Suppressor macrophage treated with lipopolysaccharide for 1 hour (primary cell): ENCODE data around the gene PCK2.
A peak's percentile ranks its signal among the peaks of the same experiment; 100 is the strongest.

ENCODE experiments used
- DNase-seq, 3 donors: peaks; one replicate each; pipeline ENCODE4 v3.0.0-alpha.2; 2020 to 2022

PCK2 gene

DNA sequence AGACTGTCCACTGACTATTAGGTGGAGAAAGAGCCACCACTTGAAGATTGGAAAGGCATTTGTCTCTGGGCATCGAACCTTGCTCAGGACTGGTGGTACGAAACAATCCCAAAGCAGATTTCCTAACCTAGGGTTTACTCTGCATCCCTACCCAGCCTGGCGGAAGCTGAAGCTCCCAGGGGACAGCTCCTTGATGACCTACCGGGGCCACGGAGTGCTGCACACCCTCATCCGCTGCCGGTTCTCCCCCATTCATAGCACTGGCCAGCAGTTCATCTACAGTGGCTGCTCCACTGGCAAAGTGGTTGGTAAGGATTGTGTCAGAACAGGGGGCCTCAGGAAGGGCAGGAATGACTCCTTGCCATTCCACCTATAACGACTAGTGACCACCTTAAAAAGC is 27.1 kb downstream of the PCK2 start:
- no peak for DNase-seq

DNA sequence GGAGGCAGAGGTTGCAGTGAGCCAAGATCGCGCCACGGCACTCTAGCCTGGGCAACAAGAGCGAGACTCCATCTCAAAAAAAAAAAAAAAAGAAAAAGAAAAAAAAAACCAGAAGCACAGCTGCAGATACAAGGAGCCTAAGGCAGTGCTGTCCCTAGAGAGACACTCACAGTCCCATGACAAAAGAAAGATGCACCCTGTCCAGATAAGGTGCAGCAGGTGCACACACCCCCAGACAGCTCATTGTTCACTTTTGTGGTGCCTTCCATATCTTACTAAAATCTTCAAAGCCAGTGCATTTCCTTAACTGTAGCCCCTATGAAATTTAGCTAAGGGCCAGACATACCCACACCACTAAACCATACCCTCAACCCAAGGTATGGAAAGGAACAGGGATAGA is 28.3 kb downstream of the PCK2 start:
- DNase-seq, result no peak

DNA sequence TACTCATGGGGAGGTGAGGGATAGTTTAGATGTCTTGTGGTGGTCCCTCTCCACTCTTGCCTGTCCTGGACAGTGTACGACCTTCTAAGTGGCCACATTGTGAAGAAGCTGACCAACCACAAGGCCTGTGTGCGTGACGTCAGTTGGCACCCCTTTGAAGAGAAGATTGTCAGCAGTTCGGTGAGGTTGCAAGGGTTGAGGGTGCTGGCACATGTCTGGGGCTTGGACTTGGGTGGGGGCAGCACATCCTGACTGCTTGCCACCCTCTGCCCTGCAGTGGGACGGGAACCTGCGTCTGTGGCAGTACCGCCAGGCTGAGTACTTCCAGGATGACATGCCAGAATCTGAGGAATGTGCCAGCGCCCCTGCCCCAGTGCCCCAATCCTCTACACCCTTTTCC is 28.8 kb downstream of the PCK2 start:
- DNase-seq, result no peak

DNA sequence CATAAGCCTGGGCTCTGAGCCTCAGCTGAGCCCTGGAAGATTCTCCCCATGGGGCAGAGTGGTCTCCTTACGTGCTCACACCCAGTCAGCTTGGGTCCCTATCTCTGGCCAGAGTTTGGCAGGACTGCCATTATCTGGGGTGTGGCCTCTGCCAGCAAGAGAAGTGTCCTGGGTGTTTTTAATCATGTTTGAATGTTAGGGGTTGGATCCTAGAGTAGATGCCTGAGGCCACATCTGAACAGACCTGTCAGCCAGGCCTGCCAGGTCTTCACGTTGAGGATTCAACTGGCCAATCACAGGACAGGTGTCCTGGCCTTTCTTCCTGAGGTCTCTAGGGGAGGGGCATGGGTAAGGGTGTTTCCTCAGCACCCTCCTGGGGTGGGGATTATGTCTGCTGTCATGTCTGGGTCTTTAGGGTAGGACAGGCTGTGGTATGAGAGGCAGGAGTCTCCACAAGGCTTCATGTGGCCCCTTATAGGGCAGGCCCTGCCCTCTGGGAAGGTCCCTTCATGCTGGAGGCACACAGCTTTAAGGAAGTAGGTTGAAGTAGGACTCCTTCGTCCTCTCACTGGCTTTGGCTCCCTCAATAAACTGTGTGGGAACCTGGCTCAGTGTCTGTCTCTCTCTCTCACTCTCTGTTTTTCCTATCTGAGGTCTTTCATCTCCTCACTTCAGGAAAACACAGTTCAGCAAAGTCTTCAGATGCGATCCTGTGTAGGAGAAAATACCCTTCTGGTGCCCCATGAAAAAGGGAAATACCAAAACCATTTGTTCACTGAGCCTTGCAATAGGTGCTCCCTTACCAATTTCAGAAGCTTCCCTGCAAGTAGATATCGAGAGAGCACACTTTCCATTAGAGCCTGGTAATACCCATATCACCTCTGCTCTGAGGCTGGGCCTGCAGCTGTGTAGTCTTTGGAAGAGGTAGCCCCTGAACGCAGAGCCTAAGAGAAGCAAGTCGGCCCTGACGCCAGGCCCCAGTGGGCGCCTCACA is 29.6 kb downstream of the PCK2 start:
- DNase-seq, result peak in 1 of 3 donors; percentile 20

DNA sequence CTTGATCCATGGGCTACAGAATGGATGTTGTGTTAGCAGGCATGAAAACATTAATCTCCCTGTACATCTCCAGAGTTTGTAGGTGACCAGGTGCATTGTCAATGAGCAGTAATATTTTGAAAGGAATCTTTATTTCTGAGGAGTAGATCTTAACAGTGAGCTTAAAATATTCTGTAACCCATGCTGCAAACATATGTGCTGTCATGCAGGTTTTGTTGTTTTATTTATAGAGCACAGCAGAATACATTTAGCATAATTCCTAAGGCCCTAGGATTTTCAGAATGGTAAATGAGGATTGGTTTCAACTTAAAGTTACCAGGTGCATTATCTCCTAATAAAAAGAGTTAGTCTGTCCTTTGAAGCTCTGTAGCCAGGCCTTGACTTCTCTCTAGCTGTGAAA is 32.8 kb downstream of the PCK2 start:
- DNase-seq, result no peak

DNA sequence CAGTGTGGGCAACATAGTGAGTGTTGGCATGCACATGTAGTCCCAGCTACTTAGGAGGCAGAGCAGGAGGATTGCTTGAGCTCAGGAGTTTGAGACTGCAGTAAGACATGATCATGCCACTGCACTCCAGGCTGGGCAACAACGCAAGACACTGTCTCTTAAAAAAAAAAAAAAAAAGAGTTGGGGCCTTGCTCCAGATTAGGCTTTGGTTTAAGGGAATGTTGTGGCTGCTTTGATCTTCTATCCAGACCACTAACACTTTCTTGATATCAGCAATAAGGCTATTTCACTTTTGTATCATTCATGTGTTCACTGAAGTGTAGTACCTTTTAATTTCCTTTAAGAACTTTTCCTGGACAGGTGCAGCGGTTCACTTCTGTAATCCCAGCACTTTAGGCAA is 33.6 kb downstream of the PCK2 start:
- DNase-seq, result no peak

DNA sequence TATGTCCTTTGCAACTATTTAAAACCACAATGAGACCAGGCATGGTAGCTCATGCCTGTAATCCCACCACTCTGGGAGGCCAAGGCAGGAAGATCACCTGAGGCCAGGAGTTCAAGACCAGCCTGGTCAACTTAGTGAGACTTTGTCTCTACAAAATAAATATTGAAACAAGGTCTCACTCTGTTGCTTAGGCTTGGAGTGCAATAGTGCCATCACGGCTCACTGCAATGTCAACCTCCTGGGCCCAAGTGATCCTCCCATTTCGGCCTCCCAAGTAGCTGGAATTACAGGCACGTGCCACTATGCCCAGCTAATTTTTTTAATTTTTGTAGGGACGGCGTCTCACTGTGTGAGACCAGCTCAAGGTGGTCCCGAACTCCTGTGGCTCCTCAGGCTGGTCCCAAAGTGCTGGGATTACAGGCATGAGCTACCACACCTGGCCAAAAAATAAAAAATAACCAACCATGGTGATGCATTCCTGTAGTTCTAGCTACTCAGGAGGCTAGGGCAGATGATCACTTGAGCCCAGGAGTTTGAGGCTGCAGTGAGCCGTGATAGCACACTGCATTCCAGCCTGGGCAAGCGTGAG is 35.4 kb downstream of the PCK2 start:
- no peak for DNase-seq

DNA sequence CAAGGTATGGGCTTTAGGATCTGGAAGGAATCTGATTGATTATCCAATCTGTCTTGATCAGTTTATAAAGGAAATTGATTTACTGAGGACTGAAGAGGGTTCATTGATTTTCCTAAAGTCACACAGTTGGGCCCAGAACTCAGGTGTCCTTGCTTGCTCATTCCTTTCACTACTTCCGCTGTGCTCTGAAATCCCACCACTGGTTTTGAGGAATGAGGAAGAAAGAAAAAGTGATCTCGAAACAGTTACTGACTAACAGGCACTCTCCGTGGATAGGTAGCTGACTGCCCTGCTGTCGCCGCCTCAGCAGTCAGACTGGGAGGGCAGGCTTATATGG is 36.2 kb downstream of the PCK2 start, which contains the start of gene FITM1:
FITM1 (plus strand) TSS at position 280 of the 337 bp plus-strand sequence. CDS start 905 bp downstream, outside the sequence.
- DNase-seq, result no peak

DNA sequence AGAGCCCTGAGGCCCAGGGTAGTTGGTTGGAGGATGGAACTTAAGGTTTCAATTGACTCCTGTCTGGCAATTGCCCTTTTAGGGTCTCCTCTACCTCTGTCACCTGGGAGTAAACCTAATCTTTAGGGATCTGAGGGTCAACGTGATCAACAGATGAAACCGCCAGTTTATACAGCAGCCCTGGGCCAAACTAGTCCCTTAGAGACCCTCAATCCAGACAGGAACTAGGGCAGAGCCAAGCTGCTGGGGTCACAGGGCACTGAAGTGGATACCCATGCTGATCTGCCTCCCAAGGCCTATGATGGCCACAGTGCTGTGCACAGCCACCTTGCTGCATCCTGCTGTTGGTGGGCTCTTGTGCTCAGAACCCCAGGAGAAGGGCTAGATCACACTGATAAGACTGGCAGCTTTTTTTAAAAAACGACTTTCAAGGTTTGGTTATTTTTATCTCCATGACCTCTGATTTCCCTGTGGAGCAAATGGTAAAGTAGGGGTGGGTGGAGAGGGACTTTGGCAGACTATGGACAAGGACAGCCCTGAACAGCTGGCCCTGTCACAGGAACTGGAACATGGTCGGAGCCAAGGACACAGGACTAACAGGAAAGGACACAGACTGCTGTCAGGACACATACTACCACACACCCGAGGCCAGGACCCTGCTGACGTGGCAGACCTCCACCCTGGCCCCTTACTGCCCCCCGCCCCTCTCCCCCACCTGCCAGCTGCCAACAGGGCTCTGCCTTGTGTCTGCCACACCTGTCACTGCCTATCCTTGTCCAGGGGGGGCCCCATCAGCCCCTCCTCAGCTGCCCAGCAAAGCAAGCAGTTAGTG is 36.8 kb downstream of the PCK2 start:
- DNase-seq, result no peak

DNA sequence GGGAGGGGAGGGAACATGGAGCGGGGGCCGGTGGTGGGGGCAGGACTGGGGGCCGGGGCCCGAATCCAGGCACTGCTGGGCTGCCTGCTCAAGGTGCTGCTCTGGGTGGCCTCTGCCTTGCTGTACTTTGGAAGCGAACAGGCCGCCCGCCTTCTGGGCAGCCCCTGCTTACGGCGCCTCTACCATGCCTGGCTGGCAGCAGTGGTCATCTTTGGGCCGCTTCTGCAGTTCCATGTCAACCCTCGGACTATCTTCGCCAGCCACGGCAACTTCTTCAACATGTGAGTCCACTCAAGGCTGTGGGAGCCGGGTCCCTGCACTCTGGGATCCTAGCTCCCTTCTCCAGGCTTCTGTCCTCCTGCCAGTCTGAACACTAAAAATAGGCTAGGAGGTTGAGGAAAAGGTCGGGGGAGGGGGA is 37.4 kb downstream of the PCK2 start:
- no peak for DNase-seq

DNA sequence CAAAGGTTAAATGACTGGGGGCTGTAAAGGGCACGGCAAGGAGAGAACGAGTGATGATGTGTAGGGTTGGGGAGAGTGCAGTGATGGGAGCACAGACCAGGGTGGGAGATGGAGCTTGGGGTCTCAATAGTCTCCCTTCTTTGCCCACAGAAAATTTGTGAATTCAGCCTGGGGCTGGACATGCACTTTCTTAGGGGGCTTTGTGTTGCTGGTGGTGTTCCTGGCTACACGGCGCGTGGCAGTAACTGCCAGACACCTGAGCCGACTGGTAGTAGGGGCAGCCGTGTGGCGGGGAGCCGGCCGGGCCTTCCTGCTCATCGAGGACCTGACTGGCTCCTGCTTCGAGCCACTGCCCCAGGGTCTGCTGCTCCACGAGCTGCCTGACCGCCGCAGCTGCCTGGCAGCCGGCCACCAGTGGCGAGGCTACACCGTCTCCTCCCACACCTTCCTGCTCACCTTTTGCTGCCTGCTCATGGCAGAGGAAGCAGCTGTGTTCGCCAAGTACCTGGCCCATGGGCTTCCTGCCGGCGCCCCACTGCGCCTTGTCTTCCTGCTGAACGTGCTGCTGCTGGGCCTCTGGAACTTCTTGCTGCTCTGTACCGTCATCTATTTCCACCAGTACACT is 38.1 kb downstream of the PCK2 start:
- no peak for DNase-seq

DNA sequence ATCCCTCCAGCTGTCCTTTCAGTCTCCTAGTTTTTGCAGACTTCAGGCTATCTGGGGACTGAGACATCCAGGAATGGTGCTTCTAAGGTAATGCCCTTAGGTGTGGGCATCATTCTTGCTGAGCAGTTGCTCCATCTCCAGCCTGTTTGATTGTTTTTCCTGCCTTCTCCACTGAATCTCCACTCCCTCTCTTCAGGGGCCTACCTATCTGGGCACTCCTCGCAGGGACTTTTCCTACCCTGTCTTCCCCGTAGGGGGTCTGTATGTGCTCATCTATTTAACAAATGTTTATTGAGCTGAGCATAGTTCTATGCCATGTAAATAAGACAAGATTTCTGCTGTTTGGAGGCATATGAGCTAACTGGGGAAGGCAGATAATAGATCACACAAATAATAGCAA is 38.9 kb downstream of the PCK2 start:
- no peak for DNase-seq

DNA sequence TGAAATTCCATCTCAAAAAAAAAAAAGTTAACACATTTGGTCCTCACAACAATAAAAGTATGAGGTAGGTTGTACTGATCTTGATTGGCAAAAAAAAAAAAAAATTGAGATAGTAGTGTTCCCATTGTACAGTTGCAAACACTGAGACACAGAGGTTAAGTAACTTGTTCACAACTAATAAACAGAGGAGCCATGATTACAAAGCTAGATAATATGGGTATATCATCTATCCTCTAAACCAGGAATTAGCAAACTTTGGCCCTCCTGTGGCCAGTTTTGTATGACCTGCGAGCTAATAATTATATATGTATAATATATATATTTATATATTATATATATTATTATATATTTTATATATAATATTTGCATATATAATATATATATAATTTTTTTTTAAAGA is 39.6 kb downstream of the PCK2 start:
- no peak for DNase-seq

DNA sequence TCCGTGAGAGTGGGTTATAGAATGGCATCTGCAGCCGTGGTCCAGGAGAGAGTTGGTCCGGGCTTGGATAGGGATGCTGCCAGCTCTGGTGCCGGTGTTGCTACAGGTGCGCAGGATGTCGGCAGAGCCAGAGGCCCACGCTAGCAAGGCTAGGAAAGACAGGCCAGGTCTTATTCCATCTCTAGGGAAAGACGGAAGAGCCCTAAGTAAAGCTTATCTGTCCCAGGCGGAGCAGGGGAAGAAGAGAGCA is 41.4 kb downstream of the PCK2 start:
- no peak for DNase-seq

DNA sequence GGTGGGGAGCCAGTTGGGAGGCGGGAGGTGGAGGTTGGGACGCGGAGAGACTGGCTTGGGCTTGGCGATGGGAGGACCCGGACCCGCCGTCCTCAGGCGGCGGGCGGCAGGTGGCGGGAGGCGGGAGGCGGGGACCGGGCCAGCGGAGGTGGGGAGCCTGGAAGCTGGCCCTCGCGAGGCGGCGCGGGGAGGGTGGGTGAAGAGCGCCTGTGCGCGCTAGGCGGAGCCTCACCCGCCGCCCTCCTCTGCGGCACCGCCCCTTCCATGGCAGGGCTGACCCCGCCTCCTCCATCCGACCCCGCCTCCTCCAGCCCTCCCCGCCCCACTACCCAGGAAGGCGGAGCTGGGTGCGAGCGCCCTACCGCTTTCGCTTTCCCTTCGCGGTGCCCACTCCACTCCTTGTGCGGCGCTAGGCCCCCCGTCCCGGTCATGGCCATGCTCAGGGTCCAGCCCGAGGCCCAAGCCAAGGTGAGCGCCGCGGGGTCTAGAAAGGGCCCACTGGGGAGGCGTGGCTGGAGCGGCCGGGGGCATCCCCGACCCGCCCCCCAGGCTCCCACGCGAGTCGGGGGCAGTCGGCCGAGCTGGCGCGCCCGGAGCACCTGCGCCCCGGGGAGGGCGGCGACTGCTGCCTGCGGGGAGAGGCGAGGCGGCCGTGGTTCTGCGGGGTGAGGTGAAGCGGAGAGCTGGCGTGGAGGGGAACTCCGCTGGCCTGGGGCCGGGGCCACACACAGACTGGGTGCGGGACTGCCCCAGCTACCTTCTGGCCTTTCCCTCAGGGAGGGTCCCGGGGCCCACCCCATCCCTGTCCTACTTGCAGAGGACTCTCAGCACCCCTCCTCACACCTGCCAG is 41.9 kb downstream of the PCK2 start, which contains the start of gene PSME1:
PSME1 (plus strand) TSS at position 361 of the 850 bp plus-strand sequence; CDS start at position 430, 69 bp downstream.
- DNase-seq, result peak; percentile 92 to 98 (median 96)

DNA sequence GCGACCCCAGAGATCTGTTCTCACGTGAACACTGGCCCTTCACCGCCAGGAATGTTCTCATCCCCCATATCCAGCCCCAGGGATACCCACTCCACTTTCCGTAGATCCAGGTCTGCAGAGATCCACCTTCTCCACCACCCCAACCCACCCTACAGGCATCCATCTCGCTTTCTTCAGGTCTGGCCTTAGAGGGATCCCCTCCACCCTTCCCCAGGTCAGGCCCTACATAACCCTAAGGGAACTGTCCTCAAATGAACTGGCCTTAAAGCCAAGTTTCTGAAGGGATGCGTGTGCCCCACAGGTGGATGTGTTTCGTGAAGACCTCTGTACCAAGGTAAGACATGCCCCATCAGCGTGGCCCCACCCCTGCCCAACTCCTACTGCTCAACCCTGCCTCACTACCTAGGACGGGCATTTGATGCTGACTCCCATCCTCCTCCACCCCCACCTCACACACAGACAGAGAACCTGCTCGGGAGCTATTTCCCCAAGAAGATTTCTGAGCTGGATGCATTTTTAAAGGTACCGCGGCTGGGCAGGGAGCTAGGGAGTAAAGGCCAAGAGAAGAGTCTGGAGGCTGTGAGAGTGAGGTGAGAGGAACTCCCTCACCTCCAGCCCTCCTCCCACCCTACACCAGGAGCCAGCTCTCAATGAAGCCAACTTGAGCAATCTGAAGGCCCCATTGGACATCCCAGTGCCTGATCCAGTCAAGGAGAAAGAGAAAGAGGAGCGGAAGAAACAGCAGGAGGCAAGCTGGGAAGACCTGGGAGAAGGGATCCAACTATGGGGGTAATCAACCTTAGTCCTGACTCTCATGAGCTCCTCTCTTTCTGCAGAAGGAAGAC is 42.8 kb downstream of the PCK2 start:
- DNase-seq, result no peak

DNA sequence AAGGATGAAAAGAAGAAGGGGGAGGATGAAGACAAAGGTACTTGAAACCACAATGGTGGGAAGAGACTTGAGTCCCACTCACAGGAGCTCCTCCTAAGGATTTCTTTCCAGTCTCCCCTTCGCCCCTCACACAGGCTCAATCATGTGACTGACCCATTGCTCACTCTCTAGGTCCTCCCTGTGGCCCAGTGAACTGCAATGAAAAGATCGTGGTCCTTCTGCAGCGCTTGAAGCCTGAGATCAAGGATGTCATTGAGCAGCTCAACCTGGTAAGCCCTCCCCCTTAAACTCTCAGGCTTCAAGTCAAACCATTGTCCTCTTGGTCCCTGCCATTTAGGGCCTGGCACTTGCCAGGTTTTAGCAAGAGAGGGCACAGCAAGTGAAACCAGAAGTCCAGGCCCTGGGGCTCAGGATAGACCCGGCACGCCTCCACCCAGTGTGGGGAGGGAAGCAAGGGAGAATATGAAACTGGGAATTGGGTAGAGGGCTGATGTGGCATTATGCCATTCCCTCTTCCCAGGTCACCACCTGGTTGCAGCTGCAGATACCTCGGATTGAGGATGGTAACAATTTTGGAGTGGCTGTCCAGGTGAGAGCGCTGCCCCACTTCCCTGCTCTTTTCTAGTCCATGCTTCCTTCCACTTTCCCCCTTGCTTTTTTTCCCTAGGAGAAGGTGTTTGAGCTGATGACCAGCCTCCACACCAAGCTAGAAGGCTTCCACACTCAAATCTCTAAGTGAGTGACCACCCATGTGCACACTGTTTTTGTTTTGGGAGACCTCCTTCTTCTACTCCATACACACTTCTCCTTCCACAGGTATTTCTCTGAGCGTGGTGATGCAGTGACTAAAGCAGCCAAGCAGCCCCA is 43.7 kb downstream of the PCK2 start:
- DNase-seq, result no peak

DNA sequence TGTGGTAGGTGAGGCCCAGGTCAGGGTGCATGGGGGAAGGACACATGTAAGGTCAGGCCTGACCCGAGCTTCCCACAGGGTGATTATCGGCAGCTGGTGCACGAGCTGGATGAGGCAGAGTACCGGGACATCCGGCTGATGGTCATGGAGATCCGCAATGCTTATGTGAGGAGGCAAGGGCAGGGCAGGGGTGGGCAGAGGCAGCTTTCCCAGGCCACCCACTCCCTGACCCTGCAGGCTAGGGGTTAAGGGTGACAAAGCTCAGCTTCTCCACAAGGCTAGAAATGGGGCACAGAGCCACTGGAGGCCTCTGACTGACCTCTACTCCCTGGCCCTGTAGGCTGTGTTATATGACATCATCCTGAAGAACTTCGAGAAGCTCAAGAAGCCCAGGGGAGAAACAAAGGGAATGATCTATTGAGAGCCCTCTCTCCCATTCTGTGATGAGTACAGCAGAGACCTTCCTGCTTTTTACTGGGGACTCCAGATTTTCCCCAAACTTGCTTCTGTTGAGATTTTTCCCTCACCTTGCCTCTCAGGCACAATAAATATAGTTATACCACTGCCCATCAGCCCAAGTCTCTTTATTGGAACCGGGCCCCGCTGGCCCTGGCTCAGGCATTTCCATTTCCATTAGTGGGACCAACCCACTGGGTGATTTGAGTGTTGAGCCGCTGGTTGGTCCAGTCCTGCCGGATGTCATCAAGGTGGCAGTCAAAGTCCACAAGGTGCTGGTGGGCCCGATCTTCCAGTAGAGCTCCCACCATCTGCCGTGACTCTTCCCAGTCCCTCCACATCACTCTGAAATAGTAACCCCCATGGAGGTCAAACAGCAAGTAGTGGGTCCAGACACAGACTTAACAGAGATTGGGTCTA is 44.5 kb downstream of the PCK2 start:
- DNase-seq, result peak in 1 of 3 donors; percentile 29
